Hematopoietic multipotent progenitor cell treated with erythropoietin and hydrocortisone succinate and interleukin-3 and kit ligand, for 17 days (in vitro differentiated cells): ENCODE measurements around the gene SELENBP1.
A peak's percentile ranks its signal among the peaks of the same experiment; 100 is the strongest.
"Not testable (repeated sequence)": the region's sequence is repeated elsewhere in the genome, so short reads cannot be mapped to it uniquely, and the experiment has no call there.

Source experiments
- DNase-seq: peaks from one replicate; pipeline ENCODE4 v3.0.0-alpha.2; 2015; ENCODE audit warnings: low spot score

SELENBP1 gene

GRCh38 chr1:151372058-151372934 lies at the start of gene SELENBP1:
SELENBP1 (minus strand) TSS chr1:151372705; CDS start chr1:151372641, 64 bp downstream.
- peak; percentile 90 for DNase-seq

GRCh38 chr1:151419819-151420218 lies 47.3 kb upstream of the SELENBP1 start:
- no peak for DNase-seq

- no peak for DNase-seq
These were observed 45.6 kb upstream of the SELENBP1 start for GRCh38 chr1:151418081-151418480.

- no peak for DNase-seq
These were observed 43.7 kb upstream of the SELENBP1 start for GRCh38 chr1:151416231-151416630.

GRCh38 chr1:151411884-151412283 lies 39.4 kb upstream of the SELENBP1 start:
- no peak for DNase-seq

GRCh38 chr1:151408891-151409290 lies 36.4 kb upstream of the SELENBP1 start:
- no peak for DNase-seq

GRCh38 chr1:151407304-151407703 lies 34.8 kb upstream of the SELENBP1 start:
- DNase-seq = no peak

- DNase-seq = no peak
These were observed 33.7 kb upstream of the SELENBP1 start for GRCh38 chr1:151406176-151406575.

GRCh38 chr1:151405187-151405951 lies 32.9 kb upstream of the SELENBP1 start:
- DNase-seq = no peak

GRCh38 chr1:151403612-151404011 lies 31.1 kb upstream of the SELENBP1 start:
- DNase-seq = no peak

- DNase-seq = no peak
These were observed 30.3 kb upstream of the SELENBP1 start for GRCh38 chr1:151402764-151403163.

- no peak for DNase-seq
These were observed 29.4 kb upstream of the SELENBP1 start for GRCh38 chr1:151401860-151402259.

GRCh38 chr1:151401125-151401788 lies 28.8 kb upstream of the SELENBP1 start:
- DNase-seq = no peak

- DNase-seq = peak; percentile 95
These were observed 27.0 kb upstream of the SELENBP1 start, which contains the start of gene PSMB4 for GRCh38 chr1:151399324-151400171. PSMB4 (plus strand) TSS chr1:151399573; CDS start chr1:151399588, 15 bp downstream.

- DNase-seq = not testable (repeated sequence)
These were observed 23.8 kb upstream of the SELENBP1 start for GRCh38 chr1:151396265-151396664.

GRCh38 chr1:151393583-151393982 lies 21.1 kb upstream of the SELENBP1 start:
- no peak for DNase-seq

GRCh38 chr1:151391079-151391563 lies 18.6 kb upstream of the SELENBP1 start:
- DNase-seq = no peak

- not testable (repeated sequence) for DNase-seq
These were observed 17.9 kb upstream of the SELENBP1 start for GRCh38 chr1:151390221-151391078.

GRCh38 chr1:151386002-151386401 lies 13.5 kb upstream of the SELENBP1 start:
- no peak for DNase-seq

- DNase-seq = no peak
These were observed 12.1 kb upstream of the SELENBP1 start for GRCh38 chr1:151384584-151384983.
